Activated naive CD8-positive, alpha-beta T cell treated with anti-CD3 and anti-CD28 coated beads, Interleukin-2, amount 50 U/mL, for 24 hours (primary cell): ENCODE measurements around the gene INTS6L.
A peak's percentile ranks its signal among the peaks of the same experiment; 100 is the strongest.

Experiments
- ATAC-seq: fragments of 150-1000 bp; cut with Tn5 transposase; one replicate; pipeline ENCODE4 v1.10.0; 2021
- DNase-seq: peaks from one replicate; pipeline ENCODE4 v3.0.0; 2021
- H3K27ac Mint-ChIP-seq: one replicate; pipeline ENCODE4 v1.8.0; 2021; ENCODE audit warnings: mild to moderate bottlenecking, mixed read lengths
- H3K27me3 Mint-ChIP-seq: one replicate; pipeline ENCODE4 v1.8.0; 2021; ENCODE audit warnings: mixed read lengths
- H3K36me3 Mint-ChIP-seq: one replicate; pipeline ENCODE4 v1.8.0; 2021; ENCODE audit warnings: low read depth, mixed read lengths
- H3K4me1 Mint-ChIP-seq: one replicate; pipeline ENCODE4 v1.8.0; 2021; ENCODE audit warnings: mixed read lengths
- H3K4me3 Mint-ChIP-seq: one replicate; pipeline ENCODE4 v1.8.0; 2021; ENCODE audit warnings: mild to moderate bottlenecking, moderate library complexity, mixed read lengths
- H3K9me3 Mint-ChIP-seq: one replicate; pipeline ENCODE4 v1.8.0; 2021; ENCODE audit warnings: mixed read lengths

Gene INTS6L, protein sequence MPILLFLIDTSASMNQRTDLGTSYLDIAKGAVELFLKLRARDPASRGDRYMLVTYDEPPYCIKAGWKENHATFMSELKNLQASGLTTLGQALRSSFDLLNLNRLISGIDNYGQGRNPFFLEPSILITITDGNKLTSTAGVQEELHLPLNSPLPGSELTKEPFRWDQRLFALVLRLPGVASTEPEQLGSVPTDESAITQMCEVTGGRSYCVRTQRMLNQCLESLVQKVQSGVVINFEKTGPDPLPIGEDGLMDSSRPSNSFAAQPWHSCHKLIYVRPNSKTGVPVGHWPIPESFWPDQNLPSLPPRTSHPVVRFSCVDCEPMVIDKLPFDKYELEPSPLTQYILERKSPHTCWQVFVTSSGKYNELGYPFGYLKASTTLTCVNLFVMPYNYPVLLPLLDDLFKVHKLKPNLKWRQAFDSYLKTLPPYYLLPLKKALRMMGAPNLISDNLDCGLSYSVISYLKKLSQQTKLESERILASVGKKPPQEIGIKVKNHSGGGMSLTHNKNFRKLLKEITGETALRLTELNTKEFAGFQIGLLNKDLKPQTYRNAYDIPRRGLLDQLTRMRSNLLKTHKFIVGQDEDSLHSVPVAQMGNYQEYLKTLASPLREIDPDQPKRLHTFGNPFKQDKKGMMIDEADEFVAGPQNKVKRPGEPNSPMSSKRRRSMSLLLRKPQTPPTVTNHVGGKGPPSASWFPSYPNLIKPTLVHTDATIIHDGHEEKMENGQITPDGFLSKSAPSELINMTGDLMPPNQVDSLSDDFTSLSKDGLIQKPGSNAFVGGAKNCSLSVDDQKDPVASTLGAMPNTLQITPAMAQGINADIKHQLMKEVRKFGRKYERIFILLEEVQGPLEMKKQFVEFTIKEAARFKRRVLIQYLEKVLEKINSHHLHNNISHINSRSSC

DNA sequence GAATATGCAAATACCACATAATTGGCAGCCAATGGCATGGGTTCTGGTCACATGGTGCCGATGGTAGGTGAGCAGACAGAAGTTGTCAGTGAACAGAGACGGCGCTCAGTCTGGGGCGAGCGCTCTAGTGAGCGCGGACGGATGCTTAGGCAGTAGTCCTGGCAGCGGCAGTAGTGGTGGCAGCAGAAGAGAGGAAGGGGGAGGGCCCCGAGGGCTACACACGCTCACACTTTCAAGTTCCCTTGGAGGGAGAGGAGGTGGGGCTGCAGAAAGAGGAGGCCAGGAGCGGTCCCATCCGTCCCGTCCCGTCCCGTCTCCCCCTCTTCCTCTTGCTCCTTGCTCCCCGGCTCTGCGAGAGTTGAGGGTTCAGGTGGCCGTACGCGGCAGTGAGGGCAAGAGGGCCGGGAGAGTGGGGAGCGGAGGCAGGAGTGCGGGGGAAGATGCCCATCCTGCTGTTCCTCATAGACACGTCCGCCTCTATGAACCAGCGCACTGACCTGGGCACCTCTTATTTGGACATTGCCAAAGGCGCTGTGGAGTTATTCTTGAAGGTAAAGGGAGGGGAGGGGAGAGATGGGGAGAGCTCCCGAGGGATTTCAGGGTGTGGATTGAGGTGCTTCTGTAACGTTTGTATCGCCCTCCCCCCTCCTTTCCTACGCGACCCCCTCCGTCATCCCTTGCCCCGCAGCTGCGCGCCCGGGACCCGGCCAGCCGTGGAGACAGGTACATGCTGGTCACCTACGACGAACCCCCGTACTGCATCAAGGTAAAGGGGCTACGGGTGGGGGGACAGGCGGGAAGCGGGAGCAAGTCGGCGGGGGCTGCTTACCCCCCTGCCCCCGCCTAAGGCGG lies at the start of gene INTS6L:
INTS6L (plus strand) TSS at position 108 of the 852 bp plus-strand sequence; CDS start at position 441, 333 bp downstream.
- Mint-ChIP-seq H3K4me3 (peak within 1 kb of the TSS; percentile 99), H3K9me3 (no peaks in the 10 kb centered on the region), H3K4me1 (peaks cover 46% of the 10 kb centered on the region), H3K36me3 (peaks cover 12% of the 10 kb centered on the region), H3K27me3 (no peaks in the 10 kb centered on the region), H3K27ac (peak within 1 kb of the TSS; percentile 98)
- ATAC-seq (peak; percentile 81), DNase-seq (peak; percentile 76)

DNA sequence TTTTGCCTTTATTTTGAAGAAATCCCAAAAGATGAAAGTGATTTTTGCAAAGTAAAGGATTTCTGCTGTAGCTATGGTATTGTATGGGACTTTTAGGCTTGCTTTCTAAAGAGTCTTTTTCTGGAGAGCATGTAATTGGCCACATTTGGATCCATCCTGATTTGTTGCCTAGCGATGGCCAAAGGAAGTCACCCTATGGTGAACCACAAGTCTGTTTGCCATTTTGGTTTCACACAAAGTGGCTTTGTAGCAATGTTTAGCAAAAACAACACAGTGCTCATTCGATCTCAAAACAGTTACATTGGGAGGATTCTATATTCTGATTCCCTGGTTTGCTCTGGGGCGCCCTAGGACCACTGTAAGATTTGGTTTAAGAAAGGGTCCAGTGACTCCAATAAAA lies 44.1 kb upstream of the INTS6L start:
- DNase-seq (no peak), ATAC-seq (no peak)
- H3K27ac Mint-ChIP-seq, result no peak overlapping the region
- H3K4me3 Mint-ChIP-seq, result no peak overlapping the region
- peaks cover 1% of the 10 kb centered on the region for H3K27me3 Mint-ChIP-seq
- peaks cover 2% of the 10 kb centered on the region for H3K4me1 Mint-ChIP-seq
- H3K9me3 Mint-ChIP-seq, result no peaks in the 10 kb centered on the region
- H3K36me3 Mint-ChIP-seq, result no peaks in the 10 kb centered on the region

GRCh38 chrX:135477576-135477975 lies 42.9 kb upstream of the INTS6L start:
- no peaks in the 10 kb centered on the region for H3K9me3 Mint-ChIP-seq

DNA sequence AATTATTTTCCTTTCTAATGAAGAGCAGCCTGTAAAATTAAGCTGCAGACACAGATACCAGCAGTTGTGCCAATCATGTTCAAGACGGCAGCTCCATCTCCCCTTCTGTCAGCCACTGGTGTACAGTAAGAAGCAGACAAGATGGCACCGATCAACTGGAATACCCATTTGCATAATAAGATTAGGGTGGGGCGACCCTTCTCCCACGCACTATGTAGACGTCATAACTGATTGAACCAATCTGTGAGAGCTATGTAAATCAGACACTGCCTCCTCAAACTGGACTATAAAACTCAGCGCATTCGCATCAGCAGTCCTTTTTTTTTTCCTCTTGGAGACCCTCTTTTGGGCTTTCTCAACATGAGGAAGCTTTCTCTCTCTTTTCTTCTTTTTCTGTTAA lies 40.4 kb upstream of the INTS6L start:
- H3K36me3 Mint-ChIP-seq, result no peaks in the 10 kb centered on the region
- no peak overlapping the region for H3K27ac Mint-ChIP-seq
- peaks cover 1% of the 10 kb centered on the region for H3K27me3 Mint-ChIP-seq
- ATAC-seq (no peak), DNase-seq (no peak)
- no peak overlapping the region for H3K4me3 Mint-ChIP-seq
- no peaks in the 10 kb centered on the region for H3K9me3 Mint-ChIP-seq
- peaks cover 2% of the 10 kb centered on the region for H3K4me1 Mint-ChIP-seq

More at GRCh38 chrX:135477576-135477975, 42.9 kb upstream of the INTS6L start:
- peaks cover 1% of the 10 kb centered on the region for H3K27me3 Mint-ChIP-seq
- no peak overlapping the region for H3K4me3 Mint-ChIP-seq
- DNase-seq (peak; percentile 20), ATAC-seq (peak; percentile 76)
- no peak overlapping the region for H3K27ac Mint-ChIP-seq
- no peaks in the 10 kb centered on the region for H3K36me3 Mint-ChIP-seq
- H3K4me1 Mint-ChIP-seq, result peaks cover 2% of the 10 kb centered on the region

GRCh38 chrX:135481696-135482179 lies 38.7 kb upstream of the INTS6L start:
- H3K36me3 Mint-ChIP-seq, result no peaks in the 10 kb centered on the region
- ATAC-seq (no peak), DNase-seq (no peak)
- no peak overlapping the region for H3K27ac Mint-ChIP-seq
- H3K4me3 Mint-ChIP-seq, result no peak overlapping the region
- H3K27me3 Mint-ChIP-seq, result peaks cover 1% of the 10 kb centered on the region
- H3K4me1 Mint-ChIP-seq, result peaks cover 2% of the 10 kb centered on the region
- no peaks in the 10 kb centered on the region for H3K9me3 Mint-ChIP-seq

GRCh38 chrX:135484641-135485289 lies 35.7 kb upstream of the INTS6L start:
- Mint-ChIP-seq H3K9me3 (no peaks in the 10 kb centered on the region), H3K27me3 (no peaks in the 10 kb centered on the region), H3K36me3 (no peaks in the 10 kb centered on the region), H3K4me1 (peaks cover 3% of the 10 kb centered on the region), H3K4me3 (no peak overlapping the region), H3K27ac (no peak overlapping the region)
- DNase-seq, result peak; percentile 2
- ATAC-seq, result no peak

GRCh38 chrX:135489542-135489941 lies 30.9 kb upstream of the INTS6L start:
- H3K27ac Mint-ChIP-seq, result no peak overlapping the region
- no peaks in the 10 kb centered on the region for H3K27me3 Mint-ChIP-seq
- H3K4me1 Mint-ChIP-seq, result peaks cover 12% of the 10 kb centered on the region
- DNase-seq (no peak), ATAC-seq (no peak)
- no peak overlapping the region for H3K4me3 Mint-ChIP-seq
- no peaks in the 10 kb centered on the region for H3K36me3 Mint-ChIP-seq
- H3K9me3 Mint-ChIP-seq, result no peaks in the 10 kb centered on the region

GRCh38 chrX:135490979-135491514 lies 29.4 kb upstream of the INTS6L start:
- Mint-ChIP-seq H3K36me3 (no peaks in the 10 kb centered on the region), H3K4me1 (peaks cover 12% of the 10 kb centered on the region), H3K27me3 (no peaks in the 10 kb centered on the region), H3K27ac (no peak overlapping the region), H3K4me3 (no peak overlapping the region), H3K9me3 (no peaks in the 10 kb centered on the region)
- DNase-seq (no peak), ATAC-seq (no peak)

- Mint-ChIP-seq H3K9me3 (no peaks in the 10 kb centered on the region), H3K27ac (no peak overlapping the region), H3K36me3 (no peaks in the 10 kb centered on the region), H3K4me1 (peaks cover 11% of the 10 kb centered on the region), H3K27me3 (no peaks in the 10 kb centered on the region), H3K4me3 (no peak overlapping the region)
- DNase-seq, result no peak
- ATAC-seq, result no peak
Observed at GRCh38 chrX:135494453-135494852, 26.0 kb upstream of the INTS6L start.

DNA sequence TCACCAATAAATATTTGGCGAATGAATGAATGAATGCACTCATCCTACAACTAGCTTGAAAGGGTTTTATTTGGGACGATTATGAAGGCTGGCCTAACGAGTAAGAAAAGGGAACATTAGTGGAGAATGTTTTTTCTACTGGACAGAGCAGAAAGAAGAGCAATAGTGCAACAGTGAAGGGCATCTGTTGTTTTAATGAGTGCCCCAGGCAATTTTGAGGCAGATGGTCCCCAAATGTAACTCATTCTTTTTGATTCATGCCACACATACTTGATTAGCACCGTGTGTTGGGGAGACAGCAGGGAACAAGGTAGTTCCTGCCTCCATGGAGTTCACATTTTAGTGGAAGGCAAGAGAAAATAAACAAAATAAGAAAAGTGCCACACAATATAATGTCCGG lies 22.7 kb upstream of the INTS6L start:
- Mint-ChIP-seq H3K9me3 (no peaks in the 10 kb centered on the region), H3K27me3 (no peaks in the 10 kb centered on the region), H3K4me3 (no peak overlapping the region), H3K36me3 (no peaks in the 10 kb centered on the region), H3K4me1 (no peaks in the 10 kb centered on the region), H3K27ac (no peak overlapping the region)
- no peak for DNase-seq
- no peak for ATAC-seq

DNA sequence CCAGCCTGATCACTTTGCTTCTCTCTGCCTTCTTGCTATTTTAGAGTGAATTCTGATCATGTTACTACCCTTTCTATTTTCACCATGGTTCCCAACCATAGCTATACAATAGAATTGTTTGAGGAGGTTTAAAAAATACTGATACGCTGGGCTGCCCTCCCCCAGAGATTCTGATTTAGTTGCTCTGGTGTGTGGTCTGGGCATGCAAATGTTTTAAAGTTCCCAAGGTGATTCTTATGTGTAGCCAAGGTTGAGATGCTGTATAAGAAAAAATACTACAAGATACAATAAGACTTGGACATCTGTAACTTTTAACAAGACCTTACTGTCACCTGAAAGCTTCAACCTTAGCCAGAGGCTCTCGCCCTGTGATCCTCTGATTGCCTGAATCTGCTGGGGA lies 22.2 kb upstream of the INTS6L start:
- no peaks in the 10 kb centered on the region for H3K36me3 Mint-ChIP-seq
- H3K4me3 Mint-ChIP-seq, result no peak overlapping the region
- no peaks in the 10 kb centered on the region for H3K27me3 Mint-ChIP-seq
- H3K4me1 Mint-ChIP-seq, result no peaks in the 10 kb centered on the region
- H3K27ac Mint-ChIP-seq, result no peak overlapping the region
- H3K9me3 Mint-ChIP-seq, result no peaks in the 10 kb centered on the region
- no peak for ATAC-seq
- DNase-seq, result no peak

DNA sequence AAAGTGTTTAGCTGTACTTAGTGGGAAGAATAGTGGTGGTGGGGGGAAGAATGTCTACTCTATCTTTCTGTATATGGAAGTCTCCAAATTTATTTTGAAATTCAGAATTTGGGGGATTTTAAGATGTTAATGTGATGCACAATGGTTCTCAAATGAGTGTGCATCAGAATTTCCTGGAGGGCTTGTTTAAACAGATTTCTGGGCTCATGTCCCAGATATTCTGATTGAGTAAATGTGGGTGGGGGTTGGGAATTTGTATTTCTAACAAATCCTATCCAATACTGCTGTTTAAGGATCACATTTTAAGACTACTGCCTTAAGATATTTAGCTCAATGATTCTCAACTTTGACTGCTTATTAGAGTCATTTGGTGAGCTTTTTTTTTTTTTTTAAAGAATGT lies 15.1 kb upstream of the INTS6L start:
- no peaks in the 10 kb centered on the region for H3K27me3 Mint-ChIP-seq
- ATAC-seq (no peak), DNase-seq (no peak)
- no peaks in the 10 kb centered on the region for H3K36me3 Mint-ChIP-seq
- H3K27ac Mint-ChIP-seq, result no peak overlapping the region
- no peaks in the 10 kb centered on the region for H3K4me1 Mint-ChIP-seq
- no peaks in the 10 kb centered on the region for H3K9me3 Mint-ChIP-seq
- no peak overlapping the region for H3K4me3 Mint-ChIP-seq

- H3K9me3 Mint-ChIP-seq, result no peaks in the 10 kb centered on the region
- no peak for ATAC-seq
- no peak for DNase-seq
- H3K4me1 Mint-ChIP-seq, result no peaks in the 10 kb centered on the region
- no peak overlapping the region for H3K4me3 Mint-ChIP-seq
- H3K27me3 Mint-ChIP-seq, result no peaks in the 10 kb centered on the region
- no peaks in the 10 kb centered on the region for H3K36me3 Mint-ChIP-seq
- no peak overlapping the region for H3K27ac Mint-ChIP-seq
Observed at GRCh38 chrX:135509885-135510284, 10.6 kb upstream of the INTS6L start.
